Colonic mucosa (tissue), 4 donors: ENCODE results near the gene STX4. TPM values are rescaled to one million over a fixed set of nuclear protein-coding genes. Genes with fewer than 3 reads are reported as not detected.

ENCODE experiments used
- DNase-seq: peaks from one replicate; pipeline ENCODE4 v3.0.0-alpha.2; 2020
- H3K27ac ChIP-seq: fragments of 200-600 bp; one replicate; pipeline ENCODE4 v1.8.0; 2021
- H3K27me3 ChIP-seq: fragments of 200-600 bp; one replicate; pipeline ENCODE4 v1.8.0; 2021
- H3K36me3 ChIP-seq: fragments of 200-600 bp; one replicate; pipeline ENCODE4 v1.8.0; 2021
- H3K4me1 ChIP-seq: fragments of 200-600 bp; one replicate; pipeline ENCODE4 v1.8.0; 2021; ENCODE audit warnings: mild to moderate bottlenecking
- H3K4me3 ChIP-seq: fragments of 200-600 bp; one replicate; pipeline ENCODE4 v1.8.0; 2021
- H3K9ac ChIP-seq, 2 donors: one replicate each; pipeline ENCODE4 v1.7.0; 2013; ENCODE audit warnings: control low read depth in 2 of 2, low read depth in 2 of 2, low read length in 2 of 2
- H3K9me3 ChIP-seq: fragments of 200-600 bp; one replicate; pipeline ENCODE4 v1.8.0; 2021
- CTCF ChIP-seq: fragments of 200-600 bp; IDR thresholded peaks from one replicate; pipeline ENCODE4 v1.8.0; 2022; ENCODE audit warnings: antibody characterized with exemption, mild to moderate bottlenecking
- intact Hi-C: fragments of 100-400 bp; cut with DNase I; formaldehyde crosslinking; loops from one replicate; pipeline ENCODE4 v1.14.1; 2022
- total RNA-seq, 2 donors: library from RNA; stranded (reverse); fragmentation: NEBNext Ultra II Directional in 1 of 2; extraction: Animal tissue kit (Norgen Biotek cat#: 25700) in 1 of 2; gene quantifications; one replicate each; pipeline ENCODE4 v1.2.1, GENCODE V29; 2021
- donor health status: healthy.
- donor health status: DM: no; HTN: no; CAD: no.
- donor health status: DM: no; HTN: no; CAD: no.

Gene STX4
- total RNA-seq, 2 donors from 2014 or later, result 70.8 to 71.4 TPM

- Histone ChIP-seq H3K27ac (no peak overlapping the region), H3K36me3 (no peaks in the 10 kb centered on the region), H3K4me1 (no peaks in the 10 kb centered on the region), H3K9me3 (no peaks in the 10 kb centered on the region), H3K4me3 (no peak overlapping the region), H3K9ac (no peak overlapping the region), H3K27me3 (no peaks in the 10 kb centered on the region)
- TF ChIP-seq CTCF, result no peak
- intact Hi-C loops, result no loop called here
- no peak for DNase-seq
Observed at GRCh38 chr16:31005350-31006085, 27.8 kb upstream of the STX4 start.

GRCh38 chr16:31006086-31006385 lies 27.3 kb upstream of the STX4 start:
- Histone ChIP-seq H3K4me1 (no peaks in the 10 kb centered on the region), H3K36me3 (no peaks in the 10 kb centered on the region), H3K9me3 (no peaks in the 10 kb centered on the region), H3K4me3 (no peak overlapping the region), H3K9ac (no peak overlapping the region), H3K27ac (no peak overlapping the region), H3K27me3 (peaks cover 4% of the 10 kb centered on the region)
- no peak for TF ChIP-seq CTCF
- intact Hi-C loops, result no loop called here
- no peak for DNase-seq

GRCh38 chr16:31006589-31006988 lies 26.8 kb upstream of the STX4 start:
- Histone ChIP-seq H3K4me1 (no peaks in the 10 kb centered on the region), H3K4me3 (no peak overlapping the region)

GRCh38 chr16:31007684-31008083 lies 25.7 kb upstream of the STX4 start:
- intact Hi-C loops, result no loop called here

More at GRCh38 chr16:31006589-31006988, 26.8 kb upstream of the STX4 start:
- no peaks in the 10 kb centered on the region for H3K9me3 ChIP-seq
- H3K36me3 ChIP-seq, result no peaks in the 10 kb centered on the region
- intact Hi-C loops, result no loop called here
- no peak for DNase-seq
- H3K27me3 ChIP-seq, result peaks cover 10% of the 10 kb centered on the region
- H3K9ac ChIP-seq, result no peak overlapping the region
- H3K27ac ChIP-seq, result no peak overlapping the region
- no peak for TF ChIP-seq CTCF

GRCh38 chr16:31008149-31008548 lies 25.2 kb upstream of the STX4 start:
- no peaks in the 10 kb centered on the region for H3K9me3 ChIP-seq
- no peak for DNase-seq
- H3K36me3 ChIP-seq, result no peaks in the 10 kb centered on the region
- TF ChIP-seq CTCF, result no peak
- intact Hi-C loops, result no loop called here
- no peak overlapping the region for H3K4me3 ChIP-seq
- no peaks in the 10 kb centered on the region for H3K4me1 ChIP-seq
- H3K27me3 ChIP-seq, result peaks cover 10% of the 10 kb centered on the region
- H3K27ac ChIP-seq, result no peak overlapping the region
- H3K9ac ChIP-seq, result no peak overlapping the region

More at GRCh38 chr16:31007684-31008083, 25.7 kb upstream of the STX4 start:
- Histone ChIP-seq H3K27ac (no peak overlapping the region), H3K36me3 (no peaks in the 10 kb centered on the region), H3K27me3 (peaks cover 10% of the 10 kb centered on the region), H3K4me1 (no peaks in the 10 kb centered on the region), H3K4me3 (no peak overlapping the region), H3K9me3 (no peaks in the 10 kb centered on the region), H3K9ac (no peak overlapping the region)
- DNase-seq, result no peak
- TF ChIP-seq CTCF, result no peak
